Hepatocyte (in vitro differentiated cells): ENCODE data around the gene METTL14. TPM values are rescaled to one million over a fixed set of nuclear protein-coding genes. Genes with fewer than 3 reads are reported as not detected.

Experiments used
- DNase-seq: peaks from one replicate; pipeline ENCODE4 v3.0.0-alpha.2; 2016; ENCODE audit warnings: low spot score
- H2AFZ ChIP-seq: fragments of 200-600 bp; sonication (generic); 2 replicates; pipeline ENCODE4 v1.6.0; 2016; ENCODE audit warnings: antibody characterized with exemption, mild to moderate bottlenecking
- H3K27ac ChIP-seq: fragments of 200-600 bp; sonication (generic); 2 replicates; pipeline ENCODE4 v1.5.1; 2016; ENCODE audit warnings: mild to moderate bottlenecking
- H3K27me3 ChIP-seq: fragments of 200-600 bp; sonication (generic); 2 replicates; pipeline ENCODE4 v1.6.1; 2016
- H3K36me3 ChIP-seq: fragments of 200-600 bp; sonication (generic); replicated peaks from 2 replicates; pipeline ENCODE4 v1.5.1; 2016; ENCODE audit warnings: low read depth; ENCODE audit not compliant: insufficient read depth
- H3K4me1 ChIP-seq: fragments of 200-600 bp; sonication (generic); 2 replicates; pipeline ENCODE4 v1.5.1; 2016; ENCODE audit warnings: mild to moderate bottlenecking, moderate library complexity; ENCODE audit not compliant: insufficient read depth
- H3K4me2 ChIP-seq: fragments of 200-600 bp; sonication (generic); 2 replicates; pipeline ENCODE4 v1.6.0; 2016
- H3K4me3 ChIP-seq: fragments of 200-600 bp; sonication (generic); 2 replicates; pipeline ENCODE4 v1.5.1; 2016; ENCODE audit warnings: mild to moderate bottlenecking
- H3K79me2 ChIP-seq: fragments of 200-600 bp; sonication (generic); 2 replicates; pipeline ENCODE4 v1.6.0; 2017; ENCODE audit warnings: mild to moderate bottlenecking
- H3K9me2 ChIP-seq: fragments of 200-600 bp; sonication (generic); replicated peaks from 2 replicates; pipeline ENCODE4 v1.6.0; 2017; ENCODE audit warnings: mild to moderate bottlenecking; ENCODE audit not compliant: insufficient read depth
- H3K9me3 ChIP-seq: fragments of 200-600 bp; sonication (generic); 2 replicates; pipeline ENCODE4 v1.5.1; 2016; ENCODE audit warnings: low read depth, mild to moderate bottlenecking
- H4K20me1 ChIP-seq: fragments of 200-600 bp; sonication (generic); 2 replicates; pipeline ENCODE4 v1.6.0; 2016; ENCODE audit warnings: mild to moderate bottlenecking; ENCODE audit not compliant: insufficient read depth, poor library complexity, severe bottlenecking
- CTCF ChIP-seq: fragments of 200-600 bp; sonication (generic); IDR thresholded peaks from 2 replicates; pipeline ENCODE4 v1.5.1; 2016; ENCODE audit warnings: antibody characterized with exemption, mild to moderate bottlenecking; ENCODE audit not compliant: poor library complexity
- EZH2 ChIP-seq: fragments of 200-600 bp; sonication (generic); IDR thresholded peaks from 2 replicates; pipeline ENCODE4 v1.6.1; 2016; ENCODE audit warnings: antibody characterized with exemption, mild to moderate bottlenecking, borderline replicate concordance
- EZH2phosphoT487 ChIP-seq: fragments of 200-600 bp; sonication (generic); IDR thresholded peaks from one replicate; pipeline ENCODE4 v1.6.1; 2018; ENCODE audit warnings: antibody characterized with exemption, mild to moderate bottlenecking, low read depth, moderate library complexity; ENCODE audit not compliant: unreplicated experiment, severe bottlenecking
- WGBS: methylation state at CpG from one replicate; pipeline ENCODE4 v1.1.6; 2016; ENCODE audit warnings: low lambda C conversion rate; ENCODE audit errors: missing lambda C conversion rate; 5-methylcytosine and 5-hydroxymethylcytosine counted together
- polyA plus RNA-seq: library from polyadenylated mRNA; unstranded; fragments of >200 nt; fragmentation: Nextera tagmentation; extraction: Ambion mirVana; gene quantifications from 2 replicates; pipeline ENCODE4 v1.2.1, GENCODE V29; 2016
- total RNA-seq: library from RNA; depleted of rRNA; stranded (reverse); fragments of >200 nt; gene quantifications from 2 replicates; pipeline ENCODE4 v1.2.3, GENCODE V29; 2014

METTL14 gene
- total and polyA plus RNA-seq, 2 experiments from 2014 or later, result 18.3 to 24.4 TPM

- Histone ChIP-seq H3K4me1 (no peaks in the 10 kb centered on the region), H3K36me3 (no peaks in the 10 kb centered on the region), H4K20me1 (no peaks in the 10 kb centered on the region), H3K9me2 (no peaks in the 10 kb centered on the region), H3K4me2 (no peak overlapping the region), H3K27ac (no peak overlapping the region), H3K79me2 (no peaks in the 10 kb centered on the region), H3K27me3 (no peaks in the 10 kb centered on the region), H3K9me3 (no peaks in the 10 kb centered on the region), H3K4me3 (no peak overlapping the region), H2AFZ (no peak overlapping the region)
- WGBS, result 96% methylated on average over 4 of the region's 4 CpGs
- no peak for DNase-seq
- no peak for TF ChIP-seq CTCF
- no peak for TF ChIP-seq EZH2phosphoT487
These were observed 29.5 kb downstream of the METTL14 start for GRCh38 chr4:118714682-118715081.

GRCh38 chr4:118716304-118716703, 31.1 kb downstream of the METTL14 start:
- H3K9me2 ChIP-seq, result no peaks in the 10 kb centered on the region
- no peak overlapping the region for H3K27ac ChIP-seq
- WGBS, result 72% methylated on average over 3 of the region's 3 CpGs
- H3K4me3 ChIP-seq, result no peak overlapping the region
- no peaks in the 10 kb centered on the region for H3K9me3 ChIP-seq
- DNase-seq, result no peak
- H4K20me1 ChIP-seq, result no peaks in the 10 kb centered on the region
- no peaks in the 10 kb centered on the region for H3K27me3 ChIP-seq
- H3K4me2 ChIP-seq, result no peak overlapping the region
- TF ChIP-seq CTCF, result no peak
- no peak overlapping the region for H2AFZ ChIP-seq
- no peaks in the 10 kb centered on the region for H3K4me1 ChIP-seq
- H3K36me3 ChIP-seq, result no peaks in the 10 kb centered on the region
- no peaks in the 10 kb centered on the region for H3K79me2 ChIP-seq

- WGBS, result 93% methylated on average over 4 of the region's 4 CpGs
- Histone ChIP-seq H3K4me2 (no peak overlapping the region), H3K27me3 (no peaks in the 10 kb centered on the region), H2AFZ (no peak overlapping the region), H3K9me3 (no peaks in the 10 kb centered on the region), H3K4me1 (no peaks in the 10 kb centered on the region), H3K79me2 (no peaks in the 10 kb centered on the region), H3K4me3 (no peak overlapping the region), H4K20me1 (no peaks in the 10 kb centered on the region), H3K27ac (peak overlapping the region; percentile 27), H3K36me3 (no peaks in the 10 kb centered on the region), H3K9me2 (no peaks in the 10 kb centered on the region)
- TF ChIP-seq CTCF (no peak), EZH2 (no peak), EZH2phosphoT487 (no peak)
- no peak for DNase-seq
These were observed 33.4 kb downstream of the METTL14 start for GRCh38 chr4:118718511-118719170.

- Histone ChIP-seq H3K36me3 (no peaks in the 10 kb centered on the region), H2AFZ (no peak overlapping the region), H3K4me3 (no peak overlapping the region), H3K9me2 (no peaks in the 10 kb centered on the region), H3K4me1 (no peaks in the 10 kb centered on the region), H3K27ac (no peak overlapping the region), H3K27me3 (no peaks in the 10 kb centered on the region), H3K4me2 (no peak overlapping the region), H4K20me1 (no peaks in the 10 kb centered on the region), H3K9me3 (no peaks in the 10 kb centered on the region), H3K79me2 (no peaks in the 10 kb centered on the region)
- DNase-seq, result no peak
- WGBS, result 100% methylated on average over 1 of the region's 1 CpG
- TF ChIP-seq CTCF (no peak), EZH2 (no peak), EZH2phosphoT487 (no peak)
These were observed 36.6 kb downstream of the METTL14 start for GRCh38 chr4:118721752-118722151.
